HEK293T (cell line): Measurements from ENCODE around the gene BMPR1B.

Source experiments
- CTCF ChIA-PET: fragments of 350-600 bp; formaldehyde crosslinking; extraction: SDS; loops from one replicate; lab custom pipeline; 2021; ENCODE audit warnings: antibody characterized with exemption, inconsistent platforms; lab: Yijun Ruan, JAX
- POLR2A ChIA-PET: fragments of 350-600 bp; formaldehyde crosslinking; extraction: SDS; loops from one replicate; lab custom pipeline; 2020; ENCODE audit warnings: antibody characterized with exemption, inconsistent platforms; lab: Yijun Ruan, JAX
- DNase-seq: peaks from one replicate; pipeline ENCODE4 v3.0.0; 2012; ENCODE audit warnings: mixed read lengths; ENCODE audit errors: extremely low spot score
- ARNT ChIP-seq: fragments of 450-650 bp; IDR thresholded peaks from 2 replicates; pipeline ENCODE4 v1.6.1; 2017; ENCODE audit warnings: mild to moderate bottlenecking
- BHLHE40 ChIP-seq: fragments of 450-650 bp; IDR thresholded peaks from 2 replicates; pipeline ENCODE4 v1.6.1; 2016; ENCODE audit warnings: mild to moderate bottlenecking, moderate library complexity, borderline replicate concordance
- CTBP1 ChIP-seq: fragments of 450-650 bp; IDR thresholded peaks from 2 replicates; pipeline ENCODE4 v1.6.1; 2016; ENCODE audit warnings: borderline replicate concordance
- ELF4 ChIP-seq: fragments of 450-650 bp; IDR thresholded peaks from 2 replicates; pipeline ENCODE4 v1.6.1; 2017; ENCODE audit warnings: antibody characterized with exemption
- FOXA1 ChIP-seq: fragments of 450-650 bp; IDR thresholded peaks from 2 replicates; pipeline ENCODE4 v1.6.1; 2016; ENCODE audit warnings: mild to moderate bottlenecking
- FOXK2 ChIP-seq: fragments of 450-650 bp; IDR thresholded peaks from 2 replicates; pipeline ENCODE4 v1.6.1; 2016; ENCODE audit warnings: mild to moderate bottlenecking
- FOXM1 ChIP-seq: fragments of 450-650 bp; IDR thresholded peaks from 2 replicates; pipeline ENCODE4 v1.6.1; 2017; ENCODE audit warnings: mild to moderate bottlenecking, borderline replicate concordance
- HDGF ChIP-seq: fragments of 450-650 bp; IDR thresholded peaks from 2 replicates; pipeline ENCODE4 v1.6.1; 2017; ENCODE audit warnings: antibody characterized with exemption, borderline replicate concordance
- L3MBTL2 ChIP-seq: fragments of 450-650 bp; conservative IDR thresholded peaks from 2 replicates; pipeline ENCODE4 v1.6.1; 2016; ENCODE audit warnings: mild to moderate bottlenecking
- LEF1 ChIP-seq: fragments of 450-650 bp; IDR thresholded peaks from 2 replicates; pipeline ENCODE4 v1.6.1; 2017; ENCODE audit warnings: mild to moderate bottlenecking, borderline replicate concordance
- NFRKB ChIP-seq: fragments of 450-650 bp; IDR thresholded peaks from 2 replicates; pipeline ENCODE4 v1.6.1; 2016; ENCODE audit warnings: mild to moderate bottlenecking, moderate library complexity
- SP1 ChIP-seq: fragments of 450-650 bp; IDR thresholded peaks from 2 replicates; pipeline ENCODE4 v1.6.1; 2017
- SUZ12 ChIP-seq: fragments of 450-650 bp; IDR thresholded peaks from 2 replicates; pipeline ENCODE4 v1.6.1; 2016; ENCODE audit warnings: mild to moderate bottlenecking
- TARDBP ChIP-seq: fragments of 450-650 bp; IDR thresholded peaks from 2 replicates; pipeline ENCODE4 v1.6.1; 2016
- ZNF384 ChIP-seq: fragments of 450-650 bp; IDR thresholded peaks from 2 replicates; pipeline ENCODE4 v1.6.1; 2016
- TF ChIP-seq, protein P1 (sequence below): fragments of 450-650 bp; IDR thresholded peaks from 2 replicates; pipeline ENCODE4 v1.6.1; 2016

BMPR1B gene

DNA sequence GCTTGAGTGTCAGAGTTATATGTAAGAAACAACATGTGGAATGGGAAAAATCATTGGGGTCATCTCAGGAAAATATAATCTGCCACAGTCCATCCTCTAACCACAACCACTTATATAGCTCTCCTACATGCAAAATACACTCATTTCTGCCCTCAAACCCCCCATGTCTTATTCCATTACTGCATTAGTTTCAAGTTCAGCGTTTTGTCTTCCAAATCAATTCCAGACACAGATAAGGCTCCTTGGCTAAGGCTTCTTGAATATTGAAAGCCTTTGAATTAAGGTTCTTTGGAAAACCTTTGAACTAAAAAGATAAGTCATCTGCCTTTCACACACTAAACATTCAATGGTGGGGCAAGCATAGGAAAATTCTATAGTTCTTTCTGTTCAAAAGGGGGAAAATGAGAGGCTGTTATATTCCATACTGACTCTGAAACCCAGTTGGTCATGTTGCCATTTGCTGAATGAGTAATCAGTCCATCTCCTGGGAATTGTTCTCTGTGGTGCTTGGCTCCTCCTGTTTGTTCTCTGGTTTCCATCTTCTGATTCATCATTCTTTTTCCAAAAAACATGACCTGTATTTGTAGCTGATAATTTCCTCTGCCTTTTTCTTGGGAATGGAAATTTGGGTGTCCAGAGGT, 218.7 kb downstream of the BMPR1B start:
- TF ChIP-seq FOXA1, result no peak
- TF ChIP-seq SP1, result no peak
- TF ChIP-seq HDGF, result no peak
- no peak for TF ChIP-seq SUZ12
- TF ChIP-seq, protein P1, sequence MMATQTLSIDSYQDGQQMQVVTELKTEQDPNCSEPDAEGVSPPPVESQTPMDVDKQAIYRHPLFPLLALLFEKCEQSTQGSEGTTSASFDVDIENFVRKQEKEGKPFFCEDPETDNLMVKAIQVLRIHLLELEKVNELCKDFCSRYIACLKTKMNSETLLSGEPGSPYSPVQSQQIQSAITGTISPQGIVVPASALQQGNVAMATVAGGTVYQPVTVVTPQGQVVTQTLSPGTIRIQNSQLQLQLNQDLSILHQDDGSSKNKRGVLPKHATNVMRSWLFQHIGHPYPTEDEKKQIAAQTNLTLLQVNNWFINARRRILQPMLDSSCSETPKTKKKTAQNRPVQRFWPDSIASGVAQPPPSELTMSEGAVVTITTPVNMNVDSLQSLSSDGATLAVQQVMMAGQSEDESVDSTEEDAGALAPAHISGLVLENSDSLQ, result no peak
- no peak for TF ChIP-seq LEF1
- TF ChIP-seq TARDBP, result no peak
- TF ChIP-seq BHLHE40, result no peak
- no peak for TF ChIP-seq ARNT
- no peak for TF ChIP-seq ELF4
- no peak for TF ChIP-seq CTBP1
- no peak for TF ChIP-seq FOXK2
- no peak for TF ChIP-seq ZNF384
- no peak for DNase-seq
- ChIA-PET CTCF (interaction anchor here (0.6 kb wide), 1 partner anchor 171 kb away, joined by 6 read pairs; no protein-coding TSS in a partner anchor), POLR2A (no interaction called here)

DNA sequence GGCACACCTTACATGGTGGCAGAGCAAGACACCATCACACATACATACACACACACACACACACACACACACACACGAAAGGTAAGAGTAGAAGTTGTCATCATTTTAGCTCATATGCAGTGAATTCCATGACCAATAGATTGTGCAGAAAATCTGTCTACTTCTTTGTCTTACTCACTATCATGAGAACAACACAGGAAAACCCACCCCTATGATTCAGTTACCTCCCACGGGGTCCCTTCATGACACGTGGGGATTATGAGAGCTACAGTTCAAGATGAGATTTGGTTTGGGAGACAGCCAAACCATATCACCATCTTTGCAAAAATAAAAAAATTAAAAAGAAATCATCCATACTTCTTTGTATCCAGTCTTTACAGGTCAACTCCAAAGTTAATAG, 221.1 kb downstream of the BMPR1B start:
- POLR2A ChIA-PET, result no interaction called here
- no peak for DNase-seq
- CTCF ChIA-PET, result no interaction called here
- TF ChIP-seq BHLHE40 (no peak), TARDBP (no peak), ELF4 (no peak), NFRKB (no peak), ZNF384 (no peak), SUZ12 (no peak), SP1 (no peak), L3MBTL2 (no peak), CTBP1 (no peak), FOXM1 (no peak), HDGF (no peak), FOXA1 (no peak), LEF1 (no peak), ARNT (no peak), FOXK2 (no peak)
- TF ChIP-seq, protein P1, result no peak

DNA sequence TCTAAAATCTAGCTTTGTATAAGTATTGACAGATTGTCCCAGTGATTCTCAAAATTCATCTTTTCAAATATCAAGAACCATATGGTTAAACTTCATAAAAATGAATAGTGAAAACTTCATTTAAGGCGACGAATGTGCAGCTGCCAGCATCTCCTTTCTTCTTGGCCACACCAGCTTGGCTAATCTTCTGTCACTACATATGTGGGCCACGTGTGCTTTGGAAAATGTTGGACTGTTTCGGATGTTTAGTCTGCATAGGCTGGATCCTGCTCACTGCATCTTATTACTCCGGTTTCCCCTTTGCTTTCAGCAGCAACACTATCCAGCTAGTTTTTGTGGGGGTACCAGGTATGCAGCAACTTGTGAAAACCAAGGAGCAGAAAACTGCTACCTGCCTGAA, 221.9 kb downstream of the BMPR1B start:
- no peak for DNase-seq
- CTCF ChIA-PET, result no interaction called here
- TF ChIP-seq BHLHE40 (no peak), TARDBP (no peak), CTBP1 (no peak), SP1 (no peak), FOXA1 (no peak), HDGF (no peak), ZNF384 (no peak), LEF1 (no peak), NFRKB (no peak), FOXK2 (no peak), ARNT (no peak), SUZ12 (no peak), FOXM1 (no peak), L3MBTL2 (no peak), ELF4 (no peak)
- TF ChIP-seq, protein P1, result no peak
- POLR2A ChIA-PET, result no interaction called here

DNA sequence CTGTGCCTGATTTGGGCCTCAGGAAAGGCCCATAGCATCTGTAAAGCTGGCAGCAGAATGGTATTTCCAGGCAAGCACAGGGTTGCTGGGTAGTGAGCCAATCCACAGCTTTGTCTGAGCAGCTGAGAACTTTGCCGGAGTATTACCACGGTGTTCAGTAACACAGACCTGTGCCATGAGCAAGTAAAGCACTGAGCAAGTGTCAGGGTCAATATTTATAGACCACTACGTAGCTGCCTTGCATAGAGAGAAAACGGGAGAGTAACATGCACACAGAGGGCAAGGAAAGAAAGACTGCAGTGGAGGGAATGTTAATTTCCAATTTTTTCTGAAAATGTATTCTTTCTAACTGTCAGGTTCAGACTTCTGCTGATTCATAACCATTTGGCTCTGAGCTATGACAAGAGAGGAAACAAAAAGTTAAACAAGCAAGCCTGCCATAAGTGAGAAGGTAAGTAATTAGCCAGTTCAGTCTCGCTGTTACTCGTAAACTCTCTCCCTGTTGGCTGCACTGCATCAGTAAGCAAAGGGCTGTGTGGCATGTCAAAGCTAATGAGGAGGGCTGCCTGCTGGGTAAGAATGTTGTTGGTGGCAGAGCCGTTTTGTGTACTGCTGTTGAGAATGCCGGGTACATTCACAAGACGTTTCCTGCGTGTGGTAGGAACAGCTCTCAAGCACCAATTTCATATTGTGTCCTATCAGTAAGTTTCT, 238.1 kb downstream of the BMPR1B start:
- peak; percentile 25 for DNase-seq
- TF ChIP-seq NFRKB, result no peak
- TF ChIP-seq, protein P1, result peak; percentile 15; the same call in 1 of the 2 replicates
- POLR2A ChIA-PET, result interaction anchor here (0.9 kb wide), 1 partner anchor 11 kb away, joined by 3 read pairs; no protein-coding TSS in a partner anchor
- CTCF ChIA-PET, result no interaction called here

DNA sequence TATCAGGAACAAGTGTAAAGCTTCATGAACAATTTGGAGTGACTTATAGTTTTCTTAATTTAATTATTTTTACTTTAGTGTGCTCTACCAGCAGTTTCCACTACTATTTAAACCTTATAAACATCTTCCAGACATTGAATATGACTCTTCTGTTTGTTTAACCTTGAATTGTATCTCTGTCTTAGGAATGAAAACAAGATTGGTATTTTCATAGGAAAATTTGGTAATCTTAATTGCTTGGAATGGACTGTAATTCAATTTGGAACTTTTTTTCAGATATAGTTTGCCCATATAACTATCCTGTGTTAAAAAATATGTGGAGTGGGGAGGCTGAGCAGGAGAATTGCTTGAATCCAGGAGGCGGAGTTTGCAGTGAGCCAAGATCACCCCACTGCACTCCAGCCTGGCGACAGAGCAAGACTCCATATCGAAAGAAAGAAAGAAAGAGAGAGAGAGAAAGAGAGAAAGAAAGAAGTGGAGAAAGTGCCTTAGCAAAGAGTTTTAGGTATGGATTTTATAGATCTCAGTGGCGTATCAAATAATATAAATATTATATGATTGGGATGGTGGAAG, 242.4 kb downstream of the BMPR1B start:
- no peak for TF ChIP-seq NFRKB
- TF ChIP-seq FOXK2, result no peak
- TF ChIP-seq BHLHE40, result no peak
- no peak for TF ChIP-seq LEF1
- TF ChIP-seq ZNF384, result no peak
- no peak for TF ChIP-seq L3MBTL2
- TF ChIP-seq ELF4, result no peak
- TF ChIP-seq TARDBP, result no peak
- no peak for TF ChIP-seq CTBP1
- no peak for TF ChIP-seq SP1
- TF ChIP-seq FOXM1, result no peak
- TF ChIP-seq FOXA1, result no peak
- TF ChIP-seq, protein P1, result no peak
- no peak for TF ChIP-seq ARNT
- TF ChIP-seq HDGF, result no peak
- no peak for TF ChIP-seq SUZ12
- POLR2A ChIA-PET, result no interaction called here
- DNase-seq, result no peak
- CTCF ChIA-PET, result interaction anchor here (0.7 kb wide), 1 partner anchor 10 kb away, joined by 3 read pairs; no protein-coding TSS in a partner anchor
